WI38 (cell line): ENCODE data around the gene CCZ1.
"Not testable (repeated sequence)": the region's sequence is repeated elsewhere in the genome, so short reads cannot be mapped to it uniquely, and the experiment has no call there.

Experiments used
- H3K4me3 ChIP-seq: 2 replicates; pipeline ENCODE4 v1.5.1; 2011; ENCODE audit warnings: low read depth, mild to moderate bottlenecking, control low read depth, low read length
- CTCF ChIP-seq: IDR thresholded peaks from 2 replicates; pipeline ENCODE4 v1.5.1; 2012; ENCODE audit warnings: low read depth, mild to moderate bottlenecking, control low read depth, low read length

CCZ1 gene

GRCh38 chr7:5898480-5899224 lies at the start of gene CCZ1:
Gene CCZ1 (plus strand): TSS chr7:5898733. CDS start chr7:5898800, 67 bp downstream.
- TF ChIP-seq CTCF = 0 out of 2 replicates have a peak, but pooled peaks have one; percentile 8
- peak within 1 kb of the TSS; percentile 51 for H3K4me3 ChIP-seq

GRCh38 chr7:5850944-5851343 lies 47.6 kb upstream of the CCZ1 start:
- no peak for TF ChIP-seq CTCF
- H3K4me3 ChIP-seq = no peak overlapping the region

- no peak for TF ChIP-seq CTCF
- H3K4me3 ChIP-seq = no peak overlapping the region
Measured at GRCh38 chr7:5854738-5855137, 43.8 kb upstream of the CCZ1 start.

GRCh38 chr7:5857041-5857575 lies 41.4 kb upstream of the CCZ1 start:
- H3K4me3 ChIP-seq = not testable (repeated sequence)

- H3K4me3 ChIP-seq = not testable (repeated sequence)
Measured at GRCh38 chr7:5858494-5858893, 40.0 kb upstream of the CCZ1 start.

GRCh38 chr7:5861281-5861680 lies 37.3 kb upstream of the CCZ1 start:
- not testable (repeated sequence) for H3K4me3 ChIP-seq

GRCh38 chr7:5862753-5863366 lies 35.7 kb upstream of the CCZ1 start:
- H3K4me3 ChIP-seq = not testable (repeated sequence)

GRCh38 chr7:5865279-5865931 lies 33.1 kb upstream of the CCZ1 start:
- H3K4me3 ChIP-seq = not testable (repeated sequence)

GRCh38 chr7:5867060-5867459 lies 31.5 kb upstream of the CCZ1 start:
- H3K4me3 ChIP-seq = no peak overlapping the region
- no peak for TF ChIP-seq CTCF

GRCh38 chr7:5868928-5869341 lies 29.6 kb upstream of the CCZ1 start:
- H3K4me3 ChIP-seq = not testable (repeated sequence)
